ENCODE data around the gene XK.

DNA sequence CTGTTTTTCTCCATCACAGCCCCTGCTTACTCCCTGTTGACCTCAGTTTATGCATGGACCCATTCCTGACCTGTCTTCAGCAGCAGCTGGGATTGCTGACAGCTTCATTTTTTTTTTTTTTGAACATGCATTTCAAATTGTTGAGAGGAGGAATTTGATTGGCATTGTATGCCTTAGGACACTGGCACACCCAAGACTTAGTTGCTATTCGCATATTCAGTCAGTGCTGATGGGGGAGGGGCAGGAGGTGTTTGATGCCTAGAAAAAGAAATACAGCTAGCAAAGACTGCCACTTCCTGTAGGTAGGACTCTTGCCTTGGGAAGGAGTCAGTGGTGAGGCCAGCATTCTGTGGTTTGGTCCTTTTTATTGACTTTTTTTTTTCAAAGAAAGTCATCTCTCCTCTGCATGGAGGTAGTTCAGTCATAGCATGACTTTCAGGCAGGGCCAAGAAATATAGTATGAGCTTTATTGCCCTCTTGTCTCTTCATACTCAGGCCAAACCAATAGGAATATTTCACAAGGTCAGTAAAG lies 33.6 kb upstream of the XK start:
- TF ChIP-seq CTCF (IDR thresholded peaks at IDR 0.05) (no peak), EP300 (IDR thresholded peaks at IDR 0.05) (no peak)

Data from stomach (tissue), 4 donors.